NCI-H774 (cell line): ENCODE data around the gene CDH23.

Experiments used
- DNase-seq: peaks from one replicate; lab custom pipeline; 2025; lab: John Stamatoyannopoulos, UW

The CDH23 gene

DNA sequence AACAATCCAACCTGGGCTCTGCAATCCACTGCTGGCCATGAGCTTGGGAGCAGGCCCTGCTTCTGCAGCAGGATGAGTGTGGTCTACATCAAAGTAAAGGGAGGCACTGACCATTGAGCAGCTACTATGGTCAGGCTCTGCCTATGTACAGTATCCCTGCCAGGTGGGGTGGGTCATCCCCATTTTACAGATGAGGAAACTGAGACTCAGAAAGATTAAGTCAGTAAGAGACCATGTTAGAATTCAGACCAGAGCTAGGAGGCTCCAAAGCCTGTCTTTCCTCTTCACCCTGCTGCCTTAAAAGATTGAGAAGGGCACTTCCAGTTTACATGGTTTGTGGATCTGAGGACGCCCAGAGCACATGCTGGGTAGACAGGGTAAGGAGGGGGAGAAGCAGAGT is 27.1 kb upstream of the CDH23 start:
- DNase-seq = no peak

DNA sequence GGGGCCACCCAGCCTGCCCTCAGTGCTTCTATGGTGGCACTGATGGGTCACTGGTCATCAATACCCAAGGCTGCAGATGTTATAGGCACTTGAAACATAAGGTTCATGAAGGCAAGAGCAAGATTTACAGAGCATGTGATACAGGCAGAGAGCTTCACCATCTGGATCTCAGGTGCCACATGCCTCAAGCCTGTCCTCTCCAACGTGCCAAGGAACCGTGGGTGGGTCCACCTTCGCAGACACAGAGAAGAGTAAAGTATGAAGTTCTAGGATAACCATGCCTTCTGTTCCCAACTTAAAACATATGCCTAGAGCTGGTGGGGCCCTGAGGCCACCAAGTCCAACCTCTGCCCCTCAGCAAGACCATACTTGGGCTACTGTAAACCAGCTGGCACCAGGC is 26.7 kb upstream of the CDH23 start:
- DNase-seq = no peak

DNA sequence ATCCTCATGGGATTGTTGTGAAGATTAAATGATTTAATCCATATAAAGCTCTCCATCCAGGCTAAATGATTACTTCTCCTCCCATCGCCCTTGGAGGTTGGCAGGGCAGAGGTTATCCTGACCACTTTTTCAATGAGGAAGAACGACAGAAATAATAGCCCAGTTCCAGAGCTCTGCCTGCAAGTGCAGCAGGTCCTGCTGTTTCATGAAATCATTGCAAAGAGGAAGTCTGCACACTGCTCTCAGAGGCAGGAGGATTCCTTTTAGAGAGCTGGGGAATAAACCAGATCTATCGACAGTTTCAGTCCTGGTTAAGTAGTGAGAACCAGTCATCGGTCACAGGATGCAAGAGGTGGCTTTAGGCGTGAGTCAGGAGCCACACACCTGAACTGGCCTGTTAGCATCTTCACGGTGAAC is 25.0 kb upstream of the CDH23 start:
- DNase-seq = no peak

DNA sequence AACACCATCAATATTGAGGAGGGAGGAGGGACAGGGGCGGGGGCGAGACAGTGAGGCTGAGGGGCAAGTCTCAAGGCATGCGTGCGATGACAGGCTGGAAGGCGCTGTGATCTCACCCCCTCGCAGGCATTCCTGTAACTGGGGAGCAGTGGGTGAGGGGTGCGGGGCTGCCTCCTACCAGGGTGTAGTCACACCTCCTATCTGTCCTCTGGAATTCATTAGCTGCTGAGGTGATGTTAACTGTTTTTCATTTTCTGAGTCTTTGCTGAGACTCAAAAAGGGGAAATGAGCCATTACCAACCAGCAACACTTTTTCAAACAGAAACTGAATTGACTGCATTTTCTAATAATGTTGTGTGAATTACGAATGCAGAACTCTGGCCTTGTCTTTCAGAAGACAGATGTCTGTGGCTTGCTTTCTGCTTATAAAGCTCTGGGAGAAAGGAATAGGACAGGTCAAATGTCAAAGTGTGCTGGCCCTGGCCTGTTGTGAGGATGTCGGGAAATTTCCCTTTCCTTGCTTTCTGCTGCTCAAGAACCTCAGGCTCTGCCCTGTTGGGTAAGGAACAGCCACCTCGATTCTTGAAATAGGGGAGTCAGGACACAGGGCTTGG is 23.7 kb upstream of the CDH23 start:
- DNase-seq = no peak

DNA sequence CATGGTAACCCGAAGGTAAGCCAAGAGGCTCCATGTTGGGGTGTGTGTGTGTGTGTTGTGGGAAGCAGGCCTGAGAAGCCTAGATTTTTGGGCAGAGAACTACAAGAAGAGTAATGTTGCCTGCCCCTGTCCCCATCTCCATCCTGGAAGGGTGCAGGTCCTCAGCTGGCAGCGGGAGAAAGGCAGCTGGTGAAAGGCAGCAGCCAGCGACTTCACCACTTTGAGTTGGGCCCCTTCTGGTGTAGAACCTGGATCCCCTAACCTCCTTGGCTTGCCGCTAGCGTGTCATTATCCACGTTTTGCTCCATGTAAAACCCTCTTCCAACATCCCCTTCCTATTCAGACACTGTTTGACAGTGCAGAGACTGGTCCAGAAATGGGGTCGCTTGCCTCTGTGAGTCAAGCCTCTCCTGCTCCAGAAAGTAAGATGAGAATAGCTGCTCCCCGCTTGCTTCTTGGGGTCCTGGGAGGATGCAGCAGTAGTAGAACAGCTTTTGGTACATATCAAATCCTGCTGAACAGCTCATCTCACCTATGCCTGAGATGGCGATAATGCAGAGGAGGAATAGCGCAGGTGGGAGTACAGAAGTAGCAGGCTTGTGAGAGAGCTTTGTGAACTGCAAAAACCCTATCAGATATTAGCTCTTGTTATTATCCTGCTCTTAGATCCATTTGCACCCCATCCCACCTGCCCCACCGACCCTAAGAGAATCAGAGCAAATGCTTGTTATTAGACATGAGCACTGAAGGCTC is 22.1 kb upstream of the CDH23 start:
- DNase-seq = no peak

DNA sequence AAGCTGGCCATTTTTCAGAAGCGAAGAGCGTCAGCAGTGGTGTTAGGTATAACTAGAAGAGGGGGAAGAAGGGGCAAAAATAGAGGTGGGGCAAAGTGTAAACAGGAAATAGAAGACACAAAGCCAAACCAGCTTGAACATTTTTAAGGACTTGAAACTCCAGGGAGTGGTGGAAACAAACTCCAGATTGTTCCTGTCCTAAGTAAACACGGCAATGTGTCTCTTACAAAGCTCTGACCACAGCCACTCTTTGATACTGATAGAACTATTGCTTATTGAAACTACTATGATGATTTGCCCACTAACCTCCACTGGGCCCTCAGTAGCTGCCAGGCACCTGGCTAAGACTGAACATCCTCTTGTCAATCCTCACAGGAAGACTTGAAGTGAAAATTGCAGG is 20.8 kb upstream of the CDH23 start:
- no peak for DNase-seq

DNA sequence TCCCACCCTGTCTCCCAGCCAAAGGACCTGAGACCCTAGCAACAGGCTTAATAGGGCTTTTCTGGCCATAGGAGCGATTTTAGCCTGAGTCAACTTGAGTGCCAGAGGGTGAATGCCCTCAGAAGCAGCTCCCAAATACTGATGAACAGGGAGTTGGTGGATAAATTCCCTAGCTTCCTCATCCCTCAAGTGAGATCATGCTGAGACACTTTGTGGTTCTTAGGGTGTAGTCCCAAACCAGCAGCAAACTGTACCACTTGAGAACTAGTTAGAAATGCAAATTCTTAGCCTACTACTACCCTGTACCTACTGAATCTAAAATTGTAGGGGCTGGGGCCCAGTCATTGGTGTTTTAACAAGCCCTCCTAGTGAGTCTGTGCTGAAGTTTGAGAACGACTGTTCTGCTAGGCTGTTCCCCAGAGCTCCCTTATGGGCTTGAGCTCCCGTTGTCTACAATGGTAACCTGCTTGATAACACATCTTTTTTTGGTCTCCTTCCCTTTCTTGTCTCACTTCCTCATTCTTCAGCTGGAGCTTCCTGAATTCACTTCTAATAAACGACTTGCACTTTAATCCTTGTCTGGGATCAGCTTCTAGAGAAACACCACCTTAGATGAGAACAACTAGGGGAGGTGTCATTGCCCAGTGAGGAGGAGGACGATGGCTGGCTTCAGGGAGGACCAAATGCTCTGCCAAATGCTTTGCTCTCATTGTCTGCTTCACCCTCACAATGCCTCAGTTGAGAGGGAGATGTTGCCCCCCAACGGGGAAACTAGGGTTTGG is 18.2 kb upstream of the CDH23 start:
- DNase-seq = no peak

DNA sequence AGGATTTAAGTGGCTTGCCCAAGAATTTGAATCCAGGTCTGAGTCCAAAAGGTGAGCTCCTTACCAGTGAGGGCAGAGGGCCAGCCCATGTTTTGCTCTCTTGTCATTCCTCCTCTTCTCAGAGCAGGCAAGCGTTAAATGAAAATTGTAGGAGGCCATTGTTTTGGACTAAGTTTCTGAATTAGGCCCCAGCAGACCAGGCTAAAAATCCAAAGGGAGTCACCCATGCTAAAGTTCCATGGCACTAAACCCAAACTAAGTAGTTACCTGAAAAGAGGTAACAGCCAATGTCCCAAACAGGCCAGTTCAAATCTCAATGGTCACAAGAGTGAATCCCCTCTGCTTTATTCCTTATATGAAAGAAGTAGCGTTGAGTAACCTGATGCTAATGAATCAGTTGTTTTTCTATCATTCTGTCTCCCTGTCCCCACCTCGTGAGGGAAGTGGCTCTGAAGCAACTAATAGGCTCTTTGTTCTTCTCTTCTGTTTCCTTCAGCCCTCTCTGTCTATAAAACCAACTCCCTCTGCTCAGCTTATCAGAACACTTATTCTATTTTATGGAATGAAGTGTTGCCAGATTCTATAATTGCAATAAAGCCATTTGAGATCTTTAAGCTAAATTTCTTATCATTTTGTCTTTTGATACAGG is 17.5 kb upstream of the CDH23 start:
- DNase-seq = no peak

DNA sequence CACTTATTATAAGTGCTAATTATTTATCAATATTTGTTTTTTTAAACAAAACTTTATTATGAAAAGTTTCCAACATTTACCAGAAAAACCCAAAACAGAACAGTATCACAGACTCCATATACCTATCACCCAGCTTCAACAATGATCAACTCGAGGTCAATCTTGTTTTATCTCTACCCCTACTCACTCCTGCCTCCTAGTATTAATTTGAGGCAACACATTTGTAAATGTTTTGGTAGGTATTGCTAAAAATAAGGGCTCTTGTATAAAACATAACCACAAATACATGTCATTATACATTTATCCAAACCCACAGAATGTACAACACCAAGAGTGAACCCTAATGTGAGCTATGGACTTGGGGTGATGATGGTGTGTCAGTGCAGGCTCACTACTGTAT is 15.9 kb upstream of the CDH23 start:
- no peak for DNase-seq

DNA sequence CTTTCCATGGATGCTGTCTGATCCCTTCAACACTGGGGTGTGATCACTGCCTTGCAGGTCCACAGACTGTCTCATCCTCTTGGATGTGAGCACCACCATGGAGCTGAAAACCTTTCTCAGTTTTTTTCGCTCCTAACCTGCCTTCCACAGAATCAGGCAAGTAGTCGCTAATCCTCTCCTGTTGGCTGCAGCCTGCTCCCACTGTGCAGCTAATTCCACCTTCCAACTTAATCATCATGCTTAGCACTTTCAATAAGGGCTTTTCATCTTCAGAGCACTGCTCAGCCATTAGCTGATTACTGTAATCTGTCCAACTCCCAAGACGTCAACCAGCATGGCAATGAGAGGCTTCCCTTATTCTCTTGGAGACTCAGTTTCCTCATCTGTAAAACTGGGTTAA is 15.1 kb upstream of the CDH23 start:
- DNase-seq = no peak

DNA sequence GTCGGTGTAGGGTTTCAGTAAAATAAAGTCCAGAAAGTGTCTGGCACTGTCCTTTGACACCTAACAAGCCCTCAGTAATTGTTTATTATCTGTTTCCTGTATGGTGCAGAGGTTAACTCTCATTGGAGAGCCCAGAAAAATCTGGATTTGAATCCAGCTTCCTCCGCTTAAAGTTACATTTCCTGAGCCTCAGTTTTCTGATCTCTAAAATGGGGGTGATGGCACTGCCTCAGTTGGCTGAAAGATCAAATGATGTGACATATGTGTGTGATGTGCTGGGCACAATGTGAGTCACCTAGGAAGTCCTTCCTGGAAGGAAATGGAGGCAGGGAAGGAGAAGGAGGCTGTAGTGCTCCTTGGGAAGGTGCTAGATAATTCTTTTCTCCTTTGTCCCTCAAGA is 14.7 kb upstream of the CDH23 start:
- DNase-seq = no peak

DNA sequence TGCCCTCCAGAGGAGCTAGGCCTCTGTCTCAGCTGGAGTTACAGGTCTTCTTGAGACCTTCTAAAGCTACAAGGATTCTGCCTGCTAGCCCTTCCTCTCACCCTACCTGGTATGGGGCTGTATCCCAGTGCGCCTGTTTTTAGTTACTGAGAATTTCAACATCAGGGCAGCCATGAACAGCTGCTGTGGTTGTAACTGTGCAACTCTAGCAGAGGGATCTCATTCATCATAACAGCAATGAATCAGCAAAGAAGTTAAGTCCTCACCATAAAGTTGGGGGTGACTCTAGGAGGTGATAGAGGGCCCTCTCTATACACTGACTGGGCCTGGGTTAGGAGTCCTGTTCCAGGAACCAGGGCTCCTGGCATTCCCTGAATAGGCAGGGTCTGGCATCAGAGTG is 14.0 kb upstream of the CDH23 start:
- no peak for DNase-seq

DNA sequence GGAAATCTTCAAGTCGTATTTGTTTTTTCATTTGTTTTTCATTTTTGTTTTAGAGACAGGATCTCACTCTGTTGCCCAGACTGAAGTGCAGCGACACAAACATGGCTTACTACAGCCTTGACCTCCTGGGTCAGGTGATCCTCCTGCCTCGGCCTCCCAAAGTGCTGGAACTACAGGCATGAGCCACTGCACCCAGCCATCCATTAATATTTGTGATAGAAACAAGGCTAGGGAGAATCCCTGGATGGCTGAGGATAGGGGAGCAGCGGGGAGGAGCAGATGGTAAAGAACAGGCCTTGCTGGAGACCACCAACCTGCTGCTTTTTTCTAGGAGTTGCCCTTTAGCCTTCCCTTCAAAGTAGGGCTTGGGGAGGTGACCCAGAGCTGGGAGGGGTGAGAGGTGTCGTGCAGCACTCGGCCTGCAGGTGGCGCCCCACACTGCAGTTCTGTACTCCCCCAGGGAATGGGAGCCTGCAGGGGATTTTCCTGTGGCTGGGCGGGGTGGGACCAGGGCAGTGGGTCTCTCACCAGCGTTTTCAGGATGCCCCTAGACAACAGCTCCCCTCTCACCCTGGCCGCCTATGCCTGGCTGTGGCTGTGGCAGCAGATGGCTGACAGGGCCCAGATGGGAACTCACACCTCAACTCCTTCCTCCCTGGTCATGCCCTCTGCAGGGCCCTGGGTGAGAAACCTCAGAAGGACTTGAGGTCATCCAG is 12.6 kb upstream of the CDH23 start:
- peak; percentile 36 for DNase-seq

DNA sequence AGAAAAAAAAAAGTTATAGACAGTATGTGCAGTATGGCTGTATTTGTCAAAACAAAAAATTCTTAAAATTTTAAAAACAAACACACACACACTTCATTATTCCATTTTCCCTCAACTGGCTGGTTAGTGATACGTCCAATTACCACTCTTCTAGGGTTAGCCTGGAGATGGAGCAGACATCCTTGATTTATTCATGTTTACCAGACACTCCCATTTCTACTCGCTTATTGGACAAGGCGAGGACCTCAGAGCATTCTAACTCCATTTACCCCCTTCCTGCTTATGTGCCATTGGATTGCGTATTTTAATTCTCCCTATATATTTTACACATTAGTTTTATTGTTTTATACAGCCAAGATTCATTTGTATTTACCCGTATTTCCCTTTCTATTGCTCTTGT is 8.5 kb upstream of the CDH23 start:
- no peak for DNase-seq

DNA sequence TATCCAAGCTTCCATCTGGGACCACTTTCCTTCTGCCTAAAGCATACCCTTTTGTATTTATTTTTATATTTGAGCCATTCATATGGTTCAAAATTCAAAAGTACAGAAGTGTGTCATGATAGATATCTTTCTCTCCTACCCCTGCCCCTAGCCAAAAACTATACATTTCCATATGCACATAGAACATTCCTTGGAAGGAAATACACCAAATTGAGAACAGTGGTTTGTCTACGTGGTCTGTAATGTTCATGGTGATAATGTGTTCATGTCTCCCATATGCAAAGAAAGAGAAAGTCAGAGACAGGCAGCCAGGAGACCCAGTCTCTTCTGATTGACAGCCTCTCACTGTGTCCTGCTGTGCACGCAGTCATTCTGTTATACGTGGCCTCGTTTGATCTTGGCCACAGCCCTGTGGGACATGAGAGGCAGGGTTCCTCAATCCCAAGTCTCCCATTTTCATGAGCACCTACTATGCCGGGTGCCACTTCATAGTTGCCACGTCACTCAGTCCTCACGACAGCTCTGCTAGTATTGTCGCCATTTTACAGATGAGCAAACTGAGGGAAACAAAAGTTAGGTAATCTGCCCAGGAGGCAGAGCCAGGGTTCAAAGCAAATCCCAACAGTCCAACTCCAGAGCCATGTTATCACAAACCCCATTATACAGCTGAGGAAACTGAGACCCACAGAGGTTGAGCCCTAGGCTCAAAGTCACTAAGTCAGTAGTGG is 8.0 kb upstream of the CDH23 start:
- no peak for DNase-seq

DNA sequence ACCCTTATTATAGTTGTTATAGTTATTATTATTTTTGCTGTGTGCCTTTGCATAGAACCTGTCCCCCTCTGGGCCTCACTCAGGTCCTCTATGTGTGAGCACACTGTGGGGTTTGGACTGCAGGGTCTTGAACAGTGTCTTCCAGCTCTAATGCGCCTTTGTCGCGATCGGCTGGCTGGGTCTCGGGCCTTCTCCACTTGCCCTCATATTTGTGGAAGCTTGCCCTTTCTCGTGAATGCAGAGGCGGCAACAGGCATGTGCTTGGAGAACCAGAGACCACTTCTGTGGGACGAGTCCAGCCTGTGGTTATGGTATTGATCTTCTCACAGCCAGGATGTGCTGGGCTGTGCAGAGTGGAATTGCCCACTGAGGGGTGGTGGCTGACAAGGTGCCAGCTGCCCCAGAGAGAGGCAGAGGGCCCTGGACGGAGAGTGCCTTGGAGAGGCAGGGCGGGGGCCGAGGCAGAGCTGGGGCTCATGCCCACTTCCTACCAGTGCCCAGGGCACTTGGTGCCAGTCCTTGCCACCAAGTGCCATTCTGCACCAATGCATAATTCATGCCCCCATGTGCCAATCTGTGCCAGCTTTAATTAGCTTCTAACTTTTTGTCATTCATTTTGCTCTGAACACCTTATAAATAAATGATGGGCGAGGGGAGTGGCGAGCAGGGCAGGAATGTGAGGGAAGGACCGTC is 6.8 kb upstream of the CDH23 start:
- no peak for DNase-seq

DNA sequence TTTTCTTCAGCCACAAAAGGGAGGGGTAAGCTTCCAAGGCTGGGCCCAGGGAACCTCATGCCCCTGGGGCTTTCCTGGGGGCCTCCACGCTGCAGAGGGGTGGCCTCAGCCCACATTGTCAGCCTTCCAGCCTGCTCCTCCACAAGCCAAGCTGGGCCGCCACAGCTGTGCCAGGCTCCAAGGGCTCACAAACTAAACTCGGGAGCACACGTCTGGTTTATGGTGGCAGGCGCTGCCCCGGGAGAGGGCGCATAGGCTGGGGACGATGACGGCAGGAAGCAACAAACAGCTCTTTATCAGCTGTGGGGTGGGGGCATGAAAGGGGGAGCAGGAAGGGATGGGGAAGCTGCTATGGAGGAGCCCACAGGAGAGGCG is 6.3 kb upstream of the CDH23 start:
- DNase-seq = no peak

DNA sequence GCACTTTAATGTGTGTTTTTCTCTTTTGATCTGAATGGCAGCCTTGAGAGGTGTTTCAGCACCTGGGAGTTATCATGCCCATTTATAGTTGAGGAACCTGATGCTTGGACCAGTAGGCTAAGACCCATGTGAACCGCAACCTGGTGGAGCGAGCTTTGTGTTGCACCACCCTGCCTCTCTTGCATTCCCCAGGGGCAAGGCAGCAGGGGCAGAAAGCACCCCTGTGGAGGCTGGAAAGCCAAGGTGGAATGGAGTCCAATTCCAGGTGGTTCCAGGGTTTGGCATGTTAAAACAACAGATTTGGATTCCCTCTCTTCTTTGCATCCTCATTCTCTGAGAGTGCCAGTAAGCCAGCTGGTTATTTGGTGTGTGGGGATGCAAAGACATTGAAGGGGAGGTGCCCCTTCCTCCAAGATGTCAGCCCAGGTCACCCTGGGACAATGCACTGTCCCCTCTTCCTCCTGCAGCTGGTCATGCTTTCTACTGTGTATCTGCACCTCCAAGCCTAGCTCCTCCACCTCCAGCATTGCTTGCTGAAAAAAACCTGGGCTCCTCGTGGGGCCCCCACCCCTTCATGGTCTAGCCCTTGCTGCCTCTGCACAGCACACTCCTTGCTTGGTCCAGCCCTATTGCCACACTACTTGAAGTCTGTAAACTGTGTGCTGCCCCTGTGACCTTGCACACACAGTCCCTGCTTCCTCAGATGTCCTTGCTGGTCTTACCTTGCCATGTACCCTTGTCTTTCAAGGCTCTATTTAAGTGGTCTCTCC is 5.6 kb upstream of the CDH23 start:
- DNase-seq = no peak

DNA sequence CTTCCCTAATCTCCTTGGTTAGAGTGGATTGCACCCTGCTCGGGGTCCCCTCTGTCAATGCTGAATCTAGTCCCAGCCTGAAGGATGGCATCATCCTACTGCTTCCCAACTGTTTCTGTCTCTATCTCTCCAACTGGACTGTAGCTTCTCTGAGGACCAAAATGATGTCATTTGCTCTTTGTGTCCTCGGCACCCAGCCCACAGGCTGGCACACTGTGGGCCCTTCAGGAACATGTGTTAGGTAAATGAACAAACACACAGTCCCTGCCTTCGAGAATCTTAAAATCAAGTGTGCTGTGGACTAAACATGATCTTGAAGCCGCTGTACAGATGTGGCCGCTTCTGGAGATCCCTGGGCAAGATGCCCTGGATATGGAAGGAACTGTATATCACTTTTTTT is 5.0 kb upstream of the CDH23 start:
- no peak for DNase-seq

DNA sequence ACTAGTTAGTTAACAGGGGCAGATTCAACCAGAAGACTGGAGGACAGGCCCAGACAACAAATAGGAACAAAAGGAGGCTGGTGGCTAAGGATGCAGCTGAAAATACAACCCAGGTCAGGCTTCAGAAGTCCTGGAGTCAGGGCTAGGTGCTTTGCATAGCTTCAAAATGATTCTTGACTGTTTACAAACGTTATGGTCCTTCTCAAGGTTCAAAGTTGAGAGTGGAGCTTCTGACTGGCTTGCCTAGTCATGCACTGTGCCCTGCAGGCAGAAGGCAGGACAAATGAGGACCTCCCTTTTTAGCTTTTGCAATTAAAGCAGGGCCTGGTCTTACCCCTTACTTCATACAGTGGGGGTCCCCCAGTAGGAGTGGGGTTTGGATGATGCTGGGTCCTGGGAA is 4.4 kb upstream of the CDH23 start:
- DNase-seq = no peak
